SK-N-SH treated with all-trans-retinoic acid at 6 μM for 48 hours (cell line): Measurements from ENCODE around the gene LUC7L3.

ENCODE experiments used
- ATAC-seq: fragments of 200-7000 bp; cut with Tn5 transposase; 3 replicates; pipeline ENCODE4 v1.9.1; 2020; ENCODE audit warnings: mild to moderate bottlenecking, moderate library complexity
- BACH2 ChIP-seq: fragments of 250-450 bp; sonication (Bioruptor Pico); IDR thresholded peaks from 2 replicates; pipeline ENCODE4 v1.9.0; 2021; ENCODE audit warnings: mild to moderate bottlenecking, borderline replicate concordance
- CSDC2 ChIP-seq: fragments of 250-450 bp; sonication (Bioruptor Pico); IDR thresholded peaks from 2 replicates; pipeline ENCODE4 v1.5.0; 2020; ENCODE audit warnings: mild to moderate bottlenecking, moderate library complexity
- GLIS3 ChIP-seq: fragments of 250-450 bp; sonication (Bioruptor Pico); IDR thresholded peaks from 2 replicates; pipeline ENCODE4 v1.5.0; 2020; ENCODE audit warnings: mild to moderate bottlenecking, moderate library complexity
- ISL1 ChIP-seq: fragments of 250-450 bp; sonication (Bioruptor Pico); IDR thresholded peaks from 2 replicates; pipeline ENCODE4 v2.1.2; 2022; ENCODE audit warnings: mild to moderate bottlenecking, moderate library complexity
- OSR1 ChIP-seq: fragments of 250-450 bp; sonication (Bioruptor Pico); IDR thresholded peaks from 2 replicates; pipeline ENCODE4 v1.8.0; 2022; ENCODE audit warnings: moderate library complexity, mild to moderate bottlenecking, inconsistent platforms
- PPARA ChIP-seq: fragments of 250-450 bp; sonication (Bioruptor Pico); IDR thresholded peaks from 2 replicates; pipeline ENCODE4 v1.5.0; 2020; ENCODE audit warnings: mild to moderate bottlenecking, borderline replicate concordance
- SNAI2 ChIP-seq: fragments of 250-450 bp; sonication (Bioruptor Pico); IDR thresholded peaks from 2 replicates; pipeline ENCODE4 v1.5.0; 2020; ENCODE audit warnings: mild to moderate bottlenecking, moderate library complexity
- TCF4 ChIP-seq: fragments of 250-450 bp; sonication (Bioruptor Pico); IDR thresholded peaks from 2 replicates; pipeline ENCODE4 v1.8.0; 2021; ENCODE audit warnings: mild to moderate bottlenecking, moderate library complexity, borderline replicate concordance
- TOX ChIP-seq: fragments of 250-450 bp; sonication (Bioruptor Pico); IDR thresholded peaks from 2 replicates; pipeline ENCODE4 v1.8.0; 2021; ENCODE audit warnings: mild to moderate bottlenecking, moderate library complexity, borderline replicate concordance
- ZC3H10 ChIP-seq: fragments of 250-450 bp; sonication (Bioruptor Pico); IDR thresholded peaks from 2 replicates; pipeline ENCODE4 v1.5.1; 2021; ENCODE audit warnings: mild to moderate bottlenecking, moderate library complexity
- ZFP30 ChIP-seq: fragments of 450-650 bp; formaldehyde crosslinking; IDR thresholded peaks from 2 replicates; pipeline ENCODE4 v1.5.0; 2022; ENCODE audit warnings: mild to moderate bottlenecking, moderate library complexity
- ZNF565 ChIP-seq: fragments of 450-650 bp; formaldehyde crosslinking; conservative IDR thresholded peaks from 2 replicates; pipeline ENCODE4 v1.5.0; 2020; ENCODE audit warnings: low read depth, mild to moderate bottlenecking, moderate library complexity
- ZNF70 ChIP-seq: fragments of 450-650 bp; formaldehyde crosslinking; IDR thresholded peaks from 2 replicates; pipeline ENCODE4 v1.5.0; 2020; ENCODE audit warnings: mild to moderate bottlenecking, moderate library complexity
- ZNF8 ChIP-seq: fragments of 450-650 bp; formaldehyde crosslinking; IDR thresholded peaks from 2 replicates; pipeline ENCODE4 v1.5.0; 2020; ENCODE audit warnings: mild to moderate bottlenecking, moderate library complexity
- TF ChIP-seq, protein P1 (sequence below): fragments of 250-450 bp; sonication (Bioruptor Pico); IDR thresholded peaks from 2 replicates; pipeline ENCODE4 v1.8.0; 2021; ENCODE audit warnings: low read depth, mild to moderate bottlenecking, moderate library complexity, borderline replicate concordance
- TF ChIP-seq, protein P2 (sequence below): fragments of 250-450 bp; sonication (Bioruptor Pico); IDR thresholded peaks from 2 replicates; pipeline ENCODE4 v1.5.1; 2021; ENCODE audit warnings: mild to moderate bottlenecking, moderate library complexity
- TF ChIP-seq, protein P3 (sequence below): fragments of 250-450 bp; sonication (Bioruptor Pico); IDR thresholded peaks from 2 replicates; pipeline ENCODE4 v1.5.0; 2020; ENCODE audit warnings: mild to moderate bottlenecking, moderate library complexity
- TF ChIP-seq, protein P4 (sequence below): fragments of 250-450 bp; sonication (Bioruptor Pico); IDR thresholded peaks from 2 replicates; pipeline ENCODE4 v1.5.1; 2020; ENCODE audit warnings: low read depth, mild to moderate bottlenecking, moderate library complexity
- TF ChIP-seq, protein P5 (sequence below): fragments of 250-450 bp; sonication (Bioruptor Pico); IDR thresholded peaks from 2 replicates; pipeline ENCODE4 v1.8.0; 2020; ENCODE audit warnings: mild to moderate bottlenecking, moderate library complexity, borderline replicate concordance

LUC7L3 gene

DNA sequence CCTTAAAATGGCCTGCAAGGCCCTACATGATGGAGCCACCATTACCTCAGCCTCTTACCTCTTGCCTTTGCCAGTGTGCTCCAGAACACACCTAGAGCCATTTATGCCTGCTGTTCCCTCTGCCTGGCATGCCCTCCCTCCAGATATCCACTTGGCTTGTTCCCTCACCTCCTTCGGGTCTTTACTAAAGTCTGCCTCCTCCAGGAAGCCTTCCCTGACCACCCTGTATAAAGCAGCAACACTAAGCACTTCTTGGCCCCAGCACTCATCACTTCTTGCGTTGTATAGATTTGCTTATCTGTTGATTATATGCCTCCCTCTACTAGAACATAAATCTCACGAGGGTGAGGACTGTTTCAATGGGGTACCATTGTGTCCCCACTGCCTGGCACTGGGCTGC lies 37.0 kb upstream of the LUC7L3 start:
- TF ChIP-seq, protein P1, sequence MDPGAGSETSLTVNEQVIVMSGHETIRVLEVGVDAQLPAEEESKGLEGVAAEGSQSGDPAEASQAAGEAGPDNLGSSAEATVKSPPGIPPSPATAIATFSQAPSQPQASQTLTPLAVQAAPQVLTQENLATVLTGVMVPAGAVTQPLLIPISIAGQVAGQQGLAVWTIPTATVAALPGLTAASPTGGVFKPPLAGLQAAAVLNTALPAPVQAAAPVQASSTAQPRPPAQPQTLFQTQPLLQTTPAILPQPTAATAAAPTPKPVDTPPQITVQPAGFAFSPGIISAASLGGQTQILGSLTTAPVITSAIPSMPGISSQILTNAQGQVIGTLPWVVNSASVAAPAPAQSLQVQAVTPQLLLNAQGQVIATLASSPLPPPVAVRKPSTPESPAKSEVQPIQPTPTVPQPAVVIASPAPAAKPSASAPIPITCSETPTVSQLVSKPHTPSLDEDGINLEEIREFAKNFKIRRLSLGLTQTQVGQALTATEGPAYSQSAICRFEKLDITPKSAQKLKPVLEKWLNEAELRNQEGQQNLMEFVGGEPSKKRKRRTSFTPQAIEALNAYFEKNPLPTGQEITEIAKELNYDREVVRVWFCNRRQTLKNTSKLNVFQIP, result no peak
- TF ChIP-seq TOX (no peak), ZNF70 (CRISPR knock-in tag) (no peak), CSDC2 (CRISPR knock-in tag) (no peak), TCF4 (CRISPR knock-in tag) (no peak), GLIS3 (no peak), PPARA (CRISPR knock-in tag) (no peak), OSR1 (CRISPR knock-in tag) (no peak), ZNF8 (CRISPR knock-in tag) (no peak), ZNF565 (CRISPR knock-in tag) (no peak)
- TF ChIP-seq, protein P2, sequence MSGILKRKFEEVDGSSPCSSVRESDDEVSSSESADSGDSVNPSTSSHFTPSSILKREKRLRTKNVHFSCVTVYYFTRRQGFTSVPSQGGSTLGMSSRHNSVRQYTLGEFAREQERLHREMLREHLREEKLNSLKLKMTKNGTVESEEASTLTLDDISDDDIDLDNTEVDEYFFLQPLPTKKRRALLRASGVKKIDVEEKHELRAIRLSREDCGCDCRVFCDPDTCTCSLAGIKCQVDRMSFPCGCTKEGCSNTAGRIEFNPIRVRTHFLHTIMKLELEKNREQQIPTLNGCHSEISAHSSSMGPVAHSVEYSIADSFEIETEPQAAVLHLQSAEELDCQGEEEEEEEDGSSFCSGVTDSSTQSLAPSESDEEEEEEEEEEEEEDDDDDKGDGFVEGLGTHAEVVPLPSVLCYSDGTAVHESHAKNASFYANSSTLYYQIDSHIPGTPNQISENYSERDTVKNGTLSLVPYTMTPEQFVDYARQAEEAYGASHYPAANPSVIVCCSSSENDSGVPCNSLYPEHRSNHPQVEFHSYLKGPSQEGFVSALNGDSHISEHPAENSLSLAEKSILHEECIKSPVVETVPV (CRISPR knock-in tag), result no peak
- ATAC-seq, result no peak

DNA sequence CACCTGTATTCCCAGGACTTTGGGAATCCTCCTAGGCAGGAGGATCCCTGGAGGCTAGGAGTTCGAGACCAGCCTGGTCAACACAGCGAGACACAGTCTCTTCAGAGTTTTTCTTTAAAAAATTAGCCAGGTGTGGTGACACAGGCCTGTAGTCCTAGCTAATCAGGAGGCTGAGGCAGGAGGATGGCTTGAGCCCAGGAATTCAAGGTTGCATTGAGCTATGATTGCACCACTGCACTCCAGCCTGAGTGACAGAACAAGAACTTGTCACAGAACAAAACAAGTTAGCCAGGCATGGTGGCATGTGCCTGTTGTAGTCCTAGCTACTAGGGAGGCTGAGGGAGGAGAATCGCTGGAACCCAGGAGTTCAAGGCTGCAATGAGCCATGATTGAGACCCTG lies 36.5 kb upstream of the LUC7L3 start:
- TF ChIP-seq SNAI2 (CRISPR knock-in tag), result no peak
- TF ChIP-seq ZFP30 (CRISPR knock-in tag), result no peak
- no peak for TF ChIP-seq CSDC2 (CRISPR knock-in tag)
- no peak for TF ChIP-seq BACH2 (CRISPR knock-in tag)
- TF ChIP-seq ZC3H10 (CRISPR knock-in tag), result no peak
- no peak for TF ChIP-seq OSR1 (CRISPR knock-in tag)
- TF ChIP-seq, protein P3, sequence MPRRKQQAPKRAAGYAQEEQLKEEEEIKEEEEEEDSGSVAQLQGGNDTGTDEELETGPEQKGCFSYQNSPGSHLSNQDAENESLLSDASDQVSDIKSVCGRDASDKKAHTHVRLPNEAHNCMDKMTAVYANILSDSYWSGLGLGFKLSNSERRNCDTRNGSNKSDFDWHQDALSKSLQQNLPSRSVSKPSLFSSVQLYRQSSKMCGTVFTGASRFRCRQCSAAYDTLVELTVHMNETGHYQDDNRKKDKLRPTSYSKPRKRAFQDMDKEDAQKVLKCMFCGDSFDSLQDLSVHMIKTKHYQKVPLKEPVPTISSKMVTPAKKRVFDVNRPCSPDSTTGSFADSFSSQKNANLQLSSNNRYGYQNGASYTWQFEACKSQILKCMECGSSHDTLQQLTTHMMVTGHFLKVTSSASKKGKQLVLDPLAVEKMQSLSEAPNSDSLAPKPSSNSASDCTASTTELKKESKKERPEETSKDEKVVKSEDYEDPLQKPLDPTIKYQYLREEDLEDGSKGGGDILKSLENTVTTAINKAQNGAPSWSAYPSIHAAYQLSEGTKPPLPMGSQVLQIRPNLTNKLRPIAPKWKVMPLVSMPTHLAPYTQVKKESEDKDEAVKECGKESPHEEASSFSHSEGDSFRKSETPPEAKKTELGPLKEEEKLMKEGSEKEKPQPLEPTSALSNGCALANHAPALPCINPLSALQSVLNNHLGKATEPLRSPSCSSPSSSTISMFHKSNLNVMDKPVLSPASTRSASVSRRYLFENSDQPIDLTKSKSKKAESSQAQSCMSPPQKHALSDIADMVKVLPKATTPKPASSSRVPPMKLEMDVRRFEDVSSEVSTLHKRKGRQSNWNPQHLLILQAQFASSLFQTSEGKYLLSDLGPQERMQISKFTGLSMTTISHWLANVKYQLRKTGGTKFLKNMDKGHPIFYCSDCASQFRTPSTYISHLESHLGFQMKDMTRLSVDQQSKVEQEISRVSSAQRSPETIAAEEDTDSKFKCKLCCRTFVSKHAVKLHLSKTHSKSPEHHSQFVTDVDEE (CRISPR knock-in tag), result no peak
- no peak for TF ChIP-seq TOX
- TF ChIP-seq ISL1, result no peak
- TF ChIP-seq, all 23 proteins: peak for 0

DNA sequence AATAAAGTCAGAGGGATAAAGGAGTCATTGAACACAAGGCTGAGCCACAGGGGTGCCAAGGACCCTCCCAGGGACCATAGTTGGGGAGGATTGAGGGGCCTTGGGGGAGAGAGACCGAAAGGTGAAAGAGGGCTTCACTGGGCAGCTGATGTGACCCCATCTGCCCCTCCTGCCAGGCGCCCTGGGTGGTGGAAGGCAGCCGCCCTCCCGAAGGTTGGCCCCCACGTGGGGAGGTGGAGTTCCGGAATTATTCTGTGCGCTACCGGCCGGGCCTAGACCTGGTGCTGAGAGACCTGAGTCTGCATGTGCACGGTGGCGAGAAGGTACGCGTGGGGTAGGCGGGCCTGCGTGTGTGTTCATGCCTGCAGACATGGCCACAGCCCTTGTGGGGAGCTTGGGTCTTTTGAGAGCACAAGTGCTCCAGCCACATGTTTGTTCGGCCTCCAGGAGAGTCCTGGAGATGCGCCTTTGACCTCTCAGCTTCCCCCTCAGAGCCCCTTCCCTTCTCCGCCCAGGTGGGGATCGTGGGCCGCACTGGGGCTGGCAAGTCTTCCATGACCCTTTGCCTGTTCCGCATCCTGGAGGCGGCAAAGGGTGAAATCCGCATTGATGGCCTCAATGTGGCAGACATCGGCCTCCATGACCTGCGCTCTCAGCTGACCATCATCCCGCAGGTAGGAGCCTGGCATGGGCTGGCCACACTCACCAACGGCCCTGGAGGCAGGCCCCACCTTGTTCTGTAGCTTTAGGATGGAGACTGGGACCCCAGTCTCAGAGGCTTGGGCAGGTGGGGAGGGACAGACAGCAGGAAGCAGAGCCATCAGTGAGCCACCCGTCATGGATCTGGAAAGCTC lies 35.7 kb upstream of the LUC7L3 start:
- ATAC-seq, result no peak

More for the DNA sequence above, 36.5 kb upstream of the LUC7L3 start:
- ATAC-seq, result no peak

More for the DNA sequence above, 35.7 kb upstream of the LUC7L3 start:
- TF ChIP-seq ISL1 (no peak), OSR1 (CRISPR knock-in tag) (no peak), CSDC2 (CRISPR knock-in tag) (no peak), TCF4 (CRISPR knock-in tag) (no peak), PPARA (CRISPR knock-in tag) (no peak), SNAI2 (CRISPR knock-in tag) (no peak)
- TF ChIP-seq, protein P1, result no peak
- TF ChIP-seq, protein P4, sequence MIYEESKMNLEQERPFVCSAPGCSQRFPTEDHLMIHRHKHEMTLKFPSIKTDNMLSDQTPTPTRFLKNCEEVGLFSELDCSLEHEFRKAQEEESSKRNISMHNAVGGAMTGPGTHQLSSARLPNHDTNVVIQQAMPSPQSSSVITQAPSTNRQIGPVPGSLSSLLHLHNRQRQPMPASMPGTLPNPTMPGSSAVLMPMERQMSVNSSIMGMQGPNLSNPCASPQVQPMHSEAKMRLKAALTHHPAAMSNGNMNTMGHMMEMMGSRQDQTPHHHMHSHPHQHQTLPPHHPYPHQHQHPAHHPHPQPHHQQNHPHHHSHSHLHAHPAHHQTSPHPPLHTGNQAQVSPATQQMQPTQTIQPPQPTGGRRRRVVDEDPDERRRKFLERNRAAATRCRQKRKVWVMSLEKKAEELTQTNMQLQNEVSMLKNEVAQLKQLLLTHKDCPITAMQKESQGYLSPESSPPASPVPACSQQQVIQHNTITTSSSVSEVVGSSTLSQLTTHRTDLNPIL (CRISPR knock-in tag), result no peak
- TF ChIP-seq, protein P3 (CRISPR knock-in tag), result no peak
- TF ChIP-seq, protein P5, sequence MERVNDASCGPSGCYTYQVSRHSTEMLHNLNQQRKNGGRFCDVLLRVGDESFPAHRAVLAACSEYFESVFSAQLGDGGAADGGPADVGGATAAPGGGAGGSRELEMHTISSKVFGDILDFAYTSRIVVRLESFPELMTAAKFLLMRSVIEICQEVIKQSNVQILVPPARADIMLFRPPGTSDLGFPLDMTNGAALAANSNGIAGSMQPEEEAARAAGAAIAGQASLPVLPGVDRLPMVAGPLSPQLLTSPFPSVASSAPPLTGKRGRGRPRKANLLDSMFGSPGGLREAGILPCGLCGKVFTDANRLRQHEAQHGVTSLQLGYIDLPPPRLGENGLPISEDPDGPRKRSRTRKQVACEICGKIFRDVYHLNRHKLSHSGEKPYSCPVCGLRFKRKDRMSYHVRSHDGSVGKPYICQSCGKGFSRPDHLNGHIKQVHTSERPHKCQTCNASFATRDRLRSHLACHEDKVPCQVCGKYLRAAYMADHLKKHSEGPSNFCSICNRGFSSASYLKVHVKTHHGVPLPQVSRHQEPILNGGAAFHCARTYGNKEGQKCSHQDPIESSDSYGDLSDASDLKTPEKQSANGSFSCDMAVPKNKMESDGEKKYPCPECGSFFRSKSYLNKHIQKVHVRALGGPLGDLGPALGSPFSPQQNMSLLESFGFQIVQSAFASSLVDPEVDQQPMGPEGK (CRISPR knock-in tag), result no peak
- TF ChIP-seq, protein P2 (CRISPR knock-in tag), result no peak
